Ectodermal cell (in vitro differentiated cells): ENCODE measurements around the gene UBE2D1.
A peak's percentile ranks its signal among the peaks of the same experiment; 100 is the strongest.

Experiments
- H3K27ac ChIP-seq: 2 replicates; pipeline ENCODE4 v1.7.0; 2013; ENCODE audit warnings: mild to moderate bottlenecking, low read depth, low read length; ENCODE audit not compliant: insufficient read depth, poor library complexity, severe bottlenecking
- H3K27me3 ChIP-seq: 2 replicates; pipeline ENCODE4 v1.7.0; 2013; ENCODE audit warnings: mild to moderate bottlenecking, low read length; ENCODE audit not compliant: insufficient read depth, control insufficient read depth, poor library complexity, severe bottlenecking
- H3K36me3 ChIP-seq: one replicate; pipeline ENCODE4 v1.7.0; 2013; ENCODE audit warnings: low read length; ENCODE audit not compliant: control insufficient read depth, insufficient read depth
- H3K4me1 ChIP-seq: one replicate; pipeline ENCODE4 v1.7.0; 2013; ENCODE audit warnings: low read length; ENCODE audit not compliant: control insufficient read depth, insufficient read depth
- H3K4me3 ChIP-seq: 2 replicates; pipeline ENCODE4 v1.7.0; 2013; ENCODE audit warnings: low read depth, low read length, control low read depth; ENCODE audit not compliant: insufficient read depth
- H3K9me3 ChIP-seq: 2 replicates; pipeline ENCODE4 v1.7.0; 2013; ENCODE audit warnings: mild to moderate bottlenecking, low read length, moderate library complexity; ENCODE audit not compliant: control insufficient read depth
- WGBS, 2 experiments: methylation state at CpG; one replicate each; pipeline ENCODE4 v1.1.7; 2013; ENCODE audit warnings: missing lambda C conversion rate in 2 of 2; 5-methylcytosine and 5-hydroxymethylcytosine counted together

Gene UBE2D1

GRCh38 chr10:58335306-58336005 is 650 bp downstream of the UBE2D1 start:
- peak overlapping the region; percentile 91 for H3K4me3 ChIP-seq
- H3K36me3 ChIP-seq: no peaks in the 10 kb centered on the region
- no peaks in the 10 kb centered on the region for H3K9me3 ChIP-seq
- no peak overlapping the region for H3K27ac ChIP-seq
- 1 to 3% methylated on average over 35 to 36 of the region's 37 CpGs for WGBS, 2 experiments
- H3K27me3 ChIP-seq: no peaks in the 10 kb centered on the region
- H3K4me1 ChIP-seq: no peaks in the 10 kb centered on the region

DNA sequence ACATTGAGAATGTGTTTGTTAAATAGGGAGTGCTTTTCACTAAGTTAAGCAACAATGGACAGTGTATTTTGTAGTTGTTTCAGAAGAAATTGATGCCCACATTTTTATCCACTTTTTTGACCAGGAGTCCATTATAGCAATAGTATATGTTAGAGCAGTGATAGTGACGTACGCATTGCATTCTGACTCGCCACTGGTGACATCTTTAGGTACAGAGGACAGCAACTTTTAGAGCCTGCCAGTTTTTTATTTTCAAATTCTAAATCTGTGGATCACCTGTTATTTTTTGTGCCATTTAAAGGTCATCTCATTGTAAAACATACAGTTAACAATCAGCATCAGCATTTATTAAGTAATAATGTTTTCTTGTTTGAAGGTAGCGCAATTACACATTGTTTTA is 1.4 kb downstream of the UBE2D1 start:
- WGBS, 2 experiments: 95 to 96% methylated on average over 3 to 4 of the region's 4 CpGs
- no peak overlapping the region for H3K27ac ChIP-seq
- no peaks in the 10 kb centered on the region for H3K9me3 ChIP-seq
- H3K27me3 ChIP-seq: no peaks in the 10 kb centered on the region
- no peaks in the 10 kb centered on the region for H3K4me1 ChIP-seq
- H3K4me3 ChIP-seq: peak overlapping the region; percentile 91
- no peaks in the 10 kb centered on the region for H3K36me3 ChIP-seq

- Histone ChIP-seq H3K4me3 (no peak overlapping the region), H3K9me3 (no peaks in the 10 kb centered on the region), H3K27me3 (no peaks in the 10 kb centered on the region), H3K4me1 (no peaks in the 10 kb centered on the region), H3K36me3 (no peaks in the 10 kb centered on the region), H3K27ac (no peak overlapping the region)
- 83 to 90% methylated on average over 2 to 4 of the region's 4 CpGs for WGBS, 2 experiments
Measured at GRCh38 chr10:58341422-58341821, 6.6 kb downstream of the UBE2D1 start.

GRCh38 chr10:58341947-58342346 is 7.1 kb downstream of the UBE2D1 start:
- Histone ChIP-seq H3K36me3 (no peaks in the 10 kb centered on the region), H3K27ac (no peak overlapping the region)
- 90 to 96% methylated on average over 1 of the region's 1 CpG for WGBS, 2 experiments

GRCh38 chr10:58347967-58348366 is 13.2 kb downstream of the UBE2D1 start:
- 81 to 86% methylated on average over 1 of the region's 1 CpG for WGBS, 2 experiments
- Histone ChIP-seq H3K27ac (no peak overlapping the region), H3K4me1 (peaks cover 7% of the 10 kb centered on the region), H3K4me3 (no peak overlapping the region), H3K9me3 (no peaks in the 10 kb centered on the region), H3K36me3 (no peaks in the 10 kb centered on the region), H3K27me3 (no peaks in the 10 kb centered on the region)

More at GRCh38 chr10:58341947-58342346, 7.1 kb downstream of the UBE2D1 start:
- Histone ChIP-seq H3K9me3 (no peaks in the 10 kb centered on the region), H3K27me3 (no peaks in the 10 kb centered on the region), H3K4me1 (no peaks in the 10 kb centered on the region), H3K4me3 (no peak overlapping the region)

- H3K9me3 ChIP-seq: no peaks in the 10 kb centered on the region
- peaks cover 7% of the 10 kb centered on the region for H3K4me1 ChIP-seq
- no peaks in the 10 kb centered on the region for H3K36me3 ChIP-seq
- no peaks in the 10 kb centered on the region for H3K27me3 ChIP-seq
- H3K4me3 ChIP-seq: no peak overlapping the region
- no peak overlapping the region for H3K27ac ChIP-seq
- 91 to 95% methylated on average over 2 of the region's 2 CpGs for WGBS, 2 experiments
Measured at GRCh38 chr10:58348571-58349033, 13.8 kb downstream of the UBE2D1 start.

DNA sequence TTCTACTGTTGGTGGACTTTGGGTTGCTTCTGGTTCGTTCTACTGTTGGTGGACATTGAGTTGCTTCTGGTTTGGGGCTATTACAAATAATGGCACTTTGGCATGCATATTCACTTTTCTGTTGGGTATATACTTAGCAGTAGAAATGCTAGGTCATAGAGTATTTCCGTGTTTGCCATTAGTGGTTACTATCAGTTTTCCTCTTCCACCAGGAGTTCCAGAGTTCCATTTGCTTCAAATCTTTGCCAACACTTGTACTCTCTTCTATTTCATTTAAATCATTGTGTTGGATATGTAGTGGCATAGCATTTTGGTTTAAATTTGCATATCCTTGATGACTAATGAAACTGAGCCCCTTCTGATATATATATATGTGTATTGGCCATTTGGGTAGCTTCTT is 15.2 kb downstream of the UBE2D1 start:
- Histone ChIP-seq H3K36me3 (no peaks in the 10 kb centered on the region), H3K4me3 (no peak overlapping the region), H3K9me3 (no peaks in the 10 kb centered on the region), H3K27ac (no peak overlapping the region), H3K4me1 (peaks cover 7% of the 10 kb centered on the region), H3K27me3 (no peaks in the 10 kb centered on the region)
- WGBS, 2 experiments: 87 to 97% methylated on average over 2 of the region's 2 CpGs

DNA sequence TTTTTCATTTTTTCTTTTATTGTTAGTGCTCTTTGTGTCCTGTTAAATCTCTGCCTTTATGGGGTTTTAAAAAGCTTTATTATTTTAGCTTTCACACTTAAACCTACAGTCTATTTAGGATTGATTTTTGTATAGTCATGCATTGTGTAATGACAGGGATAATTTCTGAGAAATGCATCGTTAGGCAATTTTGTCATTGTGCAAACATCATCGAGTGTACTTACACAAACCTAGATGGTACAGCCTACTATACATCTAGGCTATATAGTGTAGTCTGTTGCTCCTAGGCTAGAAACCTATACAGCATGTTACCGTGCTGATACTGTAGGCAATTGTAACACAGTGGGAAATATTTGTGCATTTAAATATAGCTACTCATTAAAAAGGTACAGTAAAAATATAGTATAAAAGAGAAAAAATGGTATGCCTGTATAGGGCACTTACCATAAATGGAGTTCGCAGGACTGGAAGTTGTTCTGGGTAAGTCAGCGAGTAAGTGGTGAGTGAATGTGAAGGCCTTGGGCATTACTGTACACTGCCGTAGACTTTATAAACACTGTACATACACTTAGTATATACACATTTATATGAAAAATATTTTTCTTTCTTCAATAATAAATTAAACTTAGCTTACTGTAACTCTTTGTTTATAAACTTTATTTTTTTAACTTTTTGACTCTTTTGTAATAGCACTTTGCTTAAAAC is 16.0 kb downstream of the UBE2D1 start:
- no peaks in the 10 kb centered on the region for H3K9me3 ChIP-seq
- H3K4me3 ChIP-seq: no peak overlapping the region
- no peak overlapping the region for H3K27ac ChIP-seq
- 89 to 95% methylated on average over 4 to 5 of the region's 6 CpGs for WGBS, 2 experiments
- no peaks in the 10 kb centered on the region for H3K27me3 ChIP-seq
- peaks cover 7% of the 10 kb centered on the region for H3K4me1 ChIP-seq
- H3K36me3 ChIP-seq: no peaks in the 10 kb centered on the region

DNA sequence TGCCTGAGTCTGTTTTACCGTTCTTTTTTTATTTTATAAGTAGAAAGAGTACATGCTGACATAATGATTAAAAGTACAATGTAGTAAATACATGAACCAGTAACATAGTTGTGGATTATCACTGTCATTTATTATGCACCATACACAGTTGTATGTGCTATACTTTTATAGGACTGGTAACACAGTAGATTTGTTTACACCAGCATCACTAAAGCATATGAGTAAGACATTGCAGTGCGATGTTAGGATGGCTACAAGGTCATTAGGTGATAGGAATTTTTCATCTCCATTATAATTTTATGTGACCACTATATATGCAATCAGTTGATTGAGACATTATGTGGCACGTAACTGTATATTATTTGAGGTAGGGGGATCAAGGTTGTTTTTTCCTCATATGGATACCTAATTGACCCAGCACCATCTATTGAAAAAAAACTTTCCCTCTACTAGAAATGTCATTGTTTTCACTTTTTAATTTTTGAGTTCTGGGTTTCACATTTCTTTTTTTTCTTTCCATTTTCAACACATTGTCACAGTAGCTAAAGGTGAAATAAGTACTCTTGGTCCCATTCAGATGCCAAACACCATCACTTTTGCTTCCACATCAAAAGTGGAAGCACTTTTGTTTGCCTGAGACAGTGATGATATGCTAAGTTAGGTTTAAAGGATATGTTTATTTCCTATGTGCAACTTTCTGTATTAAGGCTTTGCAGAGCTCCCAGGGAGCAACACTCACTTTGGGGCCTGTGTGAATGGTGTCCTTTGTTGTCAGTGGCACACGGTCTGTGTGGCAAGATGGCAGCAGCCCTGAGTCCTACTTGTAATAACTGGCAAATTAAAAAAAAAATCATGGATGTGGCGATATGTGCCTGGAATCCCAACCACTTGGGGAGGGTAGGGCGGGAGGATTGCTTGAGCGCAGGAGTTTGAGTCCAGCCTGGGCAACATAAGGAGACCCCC is 17.1 kb downstream of the UBE2D1 start:
- no peaks in the 10 kb centered on the region for H3K9me3 ChIP-seq
- 88 to 94% methylated on average over 4 to 6 of the region's 7 CpGs for WGBS, 2 experiments

More for the DNA sequence above, 17.1 kb downstream of the UBE2D1 start:
- H3K4me1 ChIP-seq: peaks cover 7% of the 10 kb centered on the region
- no peak overlapping the region for H3K27ac ChIP-seq
- no peak overlapping the region for H3K4me3 ChIP-seq
- H3K27me3 ChIP-seq: no peaks in the 10 kb centered on the region
- H3K36me3 ChIP-seq: no peaks in the 10 kb centered on the region
